T-helper 2 cell treated with Interferon-gamma antibody and Interleukin-4, amounts not matched to agents 5 μg/mL and 100 μg/mL, for 36 hours (primary cell): ENCODE measurements around the gene TFPT.

Source experiments
- DNase-seq: peaks from one replicate; pipeline ENCODE4 v3.0.0; 2021; ENCODE audit warnings: low spot score
- H3K27ac Mint-ChIP-seq: one replicate; pipeline ENCODE4 v1.8.0; 2021; ENCODE audit warnings: mild to moderate bottlenecking, mixed read lengths
- H3K27me3 Mint-ChIP-seq: one replicate; pipeline ENCODE4 v1.8.0; 2021; ENCODE audit warnings: low read depth, mixed read lengths
- H3K36me3 Mint-ChIP-seq: one replicate; pipeline ENCODE4 v1.8.0; 2021; ENCODE audit warnings: low read depth, mixed read lengths
- H3K4me1 Mint-ChIP-seq: one replicate; pipeline ENCODE4 v1.8.0; 2021; ENCODE audit warnings: low read depth, mixed read lengths
- H3K4me3 Mint-ChIP-seq: one replicate; pipeline ENCODE4 v1.8.0; 2022; ENCODE audit warnings: mild to moderate bottlenecking, moderate library complexity, mixed read lengths
- H3K9me3 Mint-ChIP-seq: one replicate; pipeline ENCODE4 v1.8.0; 2021; ENCODE audit warnings: mixed read lengths

TFPT gene, protein sequence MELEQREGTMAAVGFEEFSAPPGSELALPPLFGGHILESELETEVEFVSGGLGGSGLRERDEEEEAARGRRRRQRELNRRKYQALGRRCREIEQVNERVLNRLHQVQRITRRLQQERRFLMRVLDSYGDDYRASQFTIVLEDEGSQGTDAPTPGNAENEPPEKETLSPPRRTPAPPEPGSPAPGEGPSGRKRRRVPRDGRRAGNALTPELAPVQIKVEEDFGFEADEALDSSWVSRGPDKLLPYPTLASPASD

GRCh38 chr19:54115109-54116063 is at the start of gene TFPT, which contains the start of gene PRPF31:
Gene TFPT (minus strand): TSS chr19:54115657. CDS start chr19:54115269, 388 bp downstream.
Gene PRPF31 (plus strand): TSS chr19:54115754. CDS start chr19:54118279, 2,525 bp downstream.
- Mint-ChIP-seq H3K27ac (peak within 1 kb of the TSS; percentile 93), H3K27me3 (peaks cover 2% of the 10 kb centered on the region), H3K9me3 (no peaks in the 10 kb centered on the region), H3K36me3 (peaks cover 36% of the 10 kb centered on the region), H3K4me3 (peak within 1 kb of the TSS; percentile 95), H3K4me1 (peaks cover 24% of the 10 kb centered on the region)
- DNase-seq: peak; percentile 96

DNA sequence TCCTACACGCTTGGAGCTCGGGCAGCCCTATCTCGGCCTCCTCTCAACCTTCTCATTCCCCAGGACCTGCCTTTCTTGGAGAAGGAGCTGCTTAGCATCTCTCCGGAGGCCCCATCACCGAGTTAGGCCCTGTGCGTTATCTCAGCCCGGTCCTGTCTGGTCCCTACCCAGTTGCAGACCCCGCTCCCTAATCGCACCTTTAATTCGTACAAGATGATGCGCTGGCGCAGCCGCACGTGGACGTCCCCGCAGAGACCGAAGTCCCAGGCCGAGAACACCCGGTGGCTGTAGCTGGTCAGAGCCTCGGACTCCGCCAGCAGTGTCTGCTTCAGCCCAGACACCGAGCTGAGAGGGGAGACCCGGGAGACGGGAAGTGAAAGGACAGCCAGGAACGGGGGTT is 49.8 kb upstream of the TFPT start:
- H3K4me3 Mint-ChIP-seq: peak overlapping the region; percentile 81
- H3K36me3 Mint-ChIP-seq: no peaks in the 10 kb centered on the region
- H3K27me3 Mint-ChIP-seq: no peaks in the 10 kb centered on the region
- no peak overlapping the region for H3K27ac Mint-ChIP-seq
- peaks cover 28% of the 10 kb centered on the region for H3K4me1 Mint-ChIP-seq
- DNase-seq: no peak
- no peaks in the 10 kb centered on the region for H3K9me3 Mint-ChIP-seq

- peak; percentile 80 for DNase-seq
- Mint-ChIP-seq H3K4me3 (peak overlapping the region; percentile 81), H3K27me3 (no peaks in the 10 kb centered on the region), H3K27ac (peak overlapping the region; percentile 52), H3K9me3 (no peaks in the 10 kb centered on the region), H3K4me1 (peaks cover 31% of the 10 kb centered on the region), H3K36me3 (peaks cover 1% of the 10 kb centered on the region)
Measured at GRCh38 chr19:54164369-54165068, 49.1 kb upstream of the TFPT start.

DNA sequence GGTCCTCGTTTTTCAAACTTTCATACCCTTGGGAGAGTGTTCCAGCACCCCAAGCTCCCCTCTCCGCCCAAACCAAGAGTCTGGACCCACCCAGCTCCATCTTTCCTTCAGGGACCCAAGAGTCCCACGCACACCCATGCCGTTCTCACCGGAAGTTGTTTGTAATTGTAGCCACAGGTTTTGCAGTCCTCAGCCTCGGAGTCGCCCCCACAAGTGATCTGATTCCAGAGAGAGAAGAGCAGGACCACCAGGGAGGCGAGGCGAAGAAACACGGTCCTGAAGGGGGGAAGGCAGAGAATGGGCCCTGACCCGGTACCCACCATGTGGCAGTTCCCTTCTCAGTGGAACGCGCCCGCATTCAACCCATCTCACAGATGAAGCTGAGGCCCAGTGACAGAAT is 47.4 kb upstream of the TFPT start:
- Mint-ChIP-seq H3K27me3 (no peaks in the 10 kb centered on the region), H3K4me1 (peaks cover 37% of the 10 kb centered on the region), H3K27ac (peak overlapping the region; percentile 55), H3K36me3 (peaks cover 6% of the 10 kb centered on the region), H3K4me3 (peak overlapping the region; percentile 81), H3K9me3 (no peaks in the 10 kb centered on the region)
- no peak for DNase-seq

DNA sequence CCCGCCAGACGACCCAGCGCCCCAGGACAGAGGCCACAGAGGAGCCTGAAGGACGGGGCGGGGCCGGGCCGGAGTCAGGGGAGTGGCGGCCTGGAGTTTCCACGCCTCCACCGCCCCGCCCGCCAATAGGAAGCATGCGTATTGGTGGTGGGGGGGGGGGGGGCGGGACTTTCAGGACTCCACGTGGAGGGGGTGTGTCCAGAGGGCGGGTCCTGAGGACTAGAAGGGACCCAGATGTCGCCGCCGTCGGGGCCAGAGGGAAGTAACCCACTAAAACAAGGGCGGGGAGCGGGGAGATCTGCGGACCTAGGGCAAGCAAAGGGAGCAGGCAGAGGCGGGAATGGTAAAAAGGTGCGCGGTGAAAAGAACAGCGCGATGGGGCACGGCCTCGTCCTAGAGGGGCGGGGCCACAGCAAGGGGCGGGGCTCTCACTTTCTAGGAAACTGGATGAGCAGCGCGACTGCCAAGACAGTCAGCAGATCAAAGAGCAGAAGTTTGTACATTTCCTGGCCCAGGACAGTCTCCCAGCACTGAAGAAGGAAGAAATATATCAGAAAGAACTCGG is 46.9 kb upstream of the TFPT start:
- Mint-ChIP-seq H3K4me1 (peaks cover 37% of the 10 kb centered on the region), H3K27ac (peak overlapping the region; percentile 76), H3K9me3 (no peaks in the 10 kb centered on the region), H3K4me3 (peak overlapping the region; percentile 81), H3K27me3 (no peaks in the 10 kb centered on the region), H3K36me3 (peaks cover 6% of the 10 kb centered on the region)
- DNase-seq: peak; percentile 75

- Mint-ChIP-seq H3K4me3 (peak overlapping the region; percentile 100), H3K27ac (peak overlapping the region; percentile 100), H3K4me1 (peaks cover 41% of the 10 kb centered on the region), H3K9me3 (no peaks in the 10 kb centered on the region), H3K36me3 (peaks cover 15% of the 10 kb centered on the region), H3K27me3 (no peaks in the 10 kb centered on the region)
- DNase-seq: no peak
Measured at GRCh38 chr19:54160854-54161253, 45.4 kb upstream of the TFPT start.

DNA sequence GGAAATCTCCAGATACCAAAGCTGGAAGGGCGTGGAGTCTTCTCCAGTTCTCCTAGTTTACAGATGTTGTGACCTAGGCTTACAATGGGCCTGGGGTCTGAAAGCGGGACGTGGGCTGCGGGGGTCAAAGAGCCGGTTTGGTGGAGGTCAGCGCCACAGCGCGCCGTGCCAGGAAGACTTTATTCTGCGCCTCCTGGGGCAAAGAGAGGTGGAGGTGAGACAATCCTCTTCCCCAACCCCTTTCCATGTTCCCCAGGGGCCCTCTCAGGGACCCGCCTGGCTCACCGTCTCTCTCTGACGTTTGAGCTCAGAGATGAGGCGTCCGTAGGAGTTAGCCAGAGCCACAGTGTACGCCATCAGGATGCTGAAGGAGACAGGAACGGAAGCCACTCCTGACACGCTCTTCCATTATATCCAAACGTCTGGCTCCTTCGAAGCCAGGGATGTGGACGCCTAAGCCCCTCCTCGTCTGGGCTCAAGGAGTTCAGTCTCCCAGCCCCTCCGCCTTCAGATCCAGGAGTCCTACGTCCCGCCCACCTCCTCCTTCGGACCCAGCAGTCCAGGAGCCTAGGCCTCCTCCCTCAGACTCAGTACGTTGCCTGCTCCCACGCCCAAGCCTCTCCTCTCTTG is 44.8 kb upstream of the TFPT start:
- Mint-ChIP-seq H3K36me3 (peaks cover 18% of the 10 kb centered on the region), H3K27me3 (no peaks in the 10 kb centered on the region), H3K9me3 (no peaks in the 10 kb centered on the region), H3K27ac (peak overlapping the region; percentile 100), H3K4me1 (peaks cover 41% of the 10 kb centered on the region), H3K4me3 (peak overlapping the region; percentile 100)
- no peak for DNase-seq

DNA sequence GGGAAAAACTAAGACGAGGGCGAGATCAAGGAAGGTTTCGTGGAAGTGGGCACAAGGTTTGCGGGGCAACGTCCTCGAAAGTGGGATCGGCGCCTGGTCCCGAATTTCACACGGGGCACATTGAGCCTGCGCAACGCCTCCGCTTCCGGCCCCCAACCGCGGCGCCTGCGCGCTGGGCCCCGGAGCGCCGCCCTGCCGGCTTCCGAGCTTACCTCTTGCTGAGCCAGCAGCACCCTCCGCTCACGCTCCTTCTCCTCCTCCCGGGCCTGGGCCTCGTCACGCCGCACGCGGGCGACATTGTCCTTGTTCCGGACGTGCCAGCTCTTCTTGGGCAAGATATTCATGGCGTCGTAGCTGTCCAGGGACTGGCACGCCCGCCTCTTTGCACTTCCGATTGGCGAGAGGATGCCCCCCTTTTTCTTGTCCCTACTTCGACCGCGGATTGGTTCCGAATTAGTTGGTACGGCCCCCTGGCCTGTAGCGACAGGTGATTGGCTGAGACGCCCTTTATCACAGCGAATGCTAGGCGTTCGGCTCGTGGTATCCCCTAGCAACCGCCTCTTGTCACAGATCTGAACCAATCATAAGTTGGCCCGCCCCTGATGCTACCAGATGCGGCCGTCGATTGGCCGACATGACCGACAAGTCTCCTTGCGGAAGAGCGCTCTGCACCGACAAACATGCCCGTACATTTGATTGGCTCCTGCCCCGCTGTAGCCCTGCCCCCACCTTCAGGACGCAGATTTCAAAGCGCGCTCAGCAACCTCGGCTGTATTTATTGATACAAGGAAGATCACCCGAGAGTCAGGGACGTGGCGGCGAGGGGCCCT is 44.1 kb upstream of the TFPT start, which contains the start of gene LENG1:
TSS of gene LENG1 (minus strand) at position 370 of the 830 bp plus-strand sequence. CDS start at position 344, 26 bp downstream.
- Mint-ChIP-seq H3K36me3 (peaks cover 23% of the 10 kb centered on the region), H3K27ac (peak within 1 kb of the TSS; percentile 100), H3K9me3 (no peaks in the 10 kb centered on the region), H3K27me3 (no peaks in the 10 kb centered on the region), H3K4me3 (peak within 1 kb of the TSS; percentile 100), H3K4me1 (peaks cover 46% of the 10 kb centered on the region)
- peak; percentile 100 for DNase-seq

DNA sequence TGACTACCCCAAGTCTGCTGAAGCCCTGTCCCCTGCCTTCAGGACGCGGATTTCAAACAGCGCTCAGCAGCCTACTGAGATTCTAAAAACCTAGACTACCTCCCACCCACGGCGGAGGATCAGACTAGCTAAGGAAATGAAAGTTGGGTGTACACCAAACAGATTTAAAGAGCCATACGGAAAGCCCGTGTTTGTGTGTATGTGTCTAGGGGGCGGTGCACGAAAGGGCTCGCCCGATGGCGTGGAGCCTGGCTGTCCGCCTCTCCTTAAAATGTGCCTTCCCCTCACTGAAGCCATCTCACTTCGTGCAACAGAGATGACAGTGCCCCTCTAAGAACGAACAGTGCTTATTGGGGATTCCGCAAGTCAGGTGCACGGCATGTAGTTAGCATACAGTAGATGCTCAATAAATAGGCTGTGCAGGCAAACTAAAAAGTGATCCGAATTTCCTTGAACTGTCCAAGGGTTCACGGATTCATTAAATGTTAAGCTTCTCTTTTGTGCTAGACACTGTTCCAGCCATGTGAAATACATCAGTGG is 43.4 kb upstream of the TFPT start:
- H3K4me1 Mint-ChIP-seq: peaks cover 45% of the 10 kb centered on the region
- no peaks in the 10 kb centered on the region for H3K9me3 Mint-ChIP-seq
- peaks cover 30% of the 10 kb centered on the region for H3K36me3 Mint-ChIP-seq
- DNase-seq: peak; percentile 51
- H3K27ac Mint-ChIP-seq: peak overlapping the region; percentile 100
- no peaks in the 10 kb centered on the region for H3K27me3 Mint-ChIP-seq
- H3K4me3 Mint-ChIP-seq: peak overlapping the region; percentile 100

DNA sequence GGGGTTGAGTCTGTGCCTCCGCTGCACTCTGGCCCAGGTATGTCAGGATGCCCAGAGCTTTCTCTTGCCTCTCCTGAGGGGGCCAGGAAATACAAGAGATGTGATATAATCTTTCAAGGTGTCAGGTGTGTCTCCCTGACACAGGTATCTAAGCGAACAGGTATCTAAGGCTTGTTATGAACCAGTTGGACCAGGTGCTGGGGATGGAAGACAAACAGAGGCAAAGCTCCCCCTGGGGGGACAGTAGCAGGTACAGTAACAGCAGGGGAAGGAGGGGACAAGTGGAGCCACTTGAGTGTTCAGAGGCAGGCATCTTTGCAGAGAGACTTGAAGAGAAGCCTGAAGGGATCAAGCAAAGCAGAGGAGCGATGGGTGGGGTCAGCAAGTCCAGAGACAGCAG is 41.5 kb upstream of the TFPT start:
- H3K27ac Mint-ChIP-seq: peak overlapping the region; percentile 6
- peak overlapping the region; percentile 36 for H3K4me3 Mint-ChIP-seq
- peaks cover 36% of the 10 kb centered on the region for H3K4me1 Mint-ChIP-seq
- H3K27me3 Mint-ChIP-seq: no peaks in the 10 kb centered on the region
- H3K36me3 Mint-ChIP-seq: peaks cover 41% of the 10 kb centered on the region
- H3K9me3 Mint-ChIP-seq: no peaks in the 10 kb centered on the region
- DNase-seq: no peak

- no peak overlapping the region for H3K27ac Mint-ChIP-seq
Measured at GRCh38 chr19:54156490-54156889, 41.0 kb upstream of the TFPT start.

DNA sequence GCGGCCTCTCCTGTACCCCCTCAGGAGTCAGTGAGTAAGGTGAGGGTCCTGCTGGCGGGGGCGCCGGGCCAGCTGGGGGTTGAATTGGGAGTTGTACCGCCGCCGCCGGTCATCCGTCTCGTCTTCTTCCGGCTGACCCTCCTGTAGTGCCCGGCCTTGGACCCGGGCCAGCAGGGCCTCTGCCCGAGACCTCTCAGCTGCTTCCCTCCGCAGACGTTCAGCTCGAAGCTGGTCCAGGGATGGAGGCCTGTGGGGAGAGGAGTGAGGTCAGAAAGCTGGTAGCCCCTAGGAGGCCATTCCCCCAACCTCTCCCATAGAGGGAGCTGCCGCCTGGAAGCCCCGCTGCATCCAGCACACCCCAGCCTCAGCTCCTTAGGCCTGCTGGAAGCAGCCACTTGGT is 40.2 kb upstream of the TFPT start:
- no peak for DNase-seq
- no peak overlapping the region for H3K27ac Mint-ChIP-seq
- H3K4me1 Mint-ChIP-seq: peaks cover 32% of the 10 kb centered on the region
- H3K36me3 Mint-ChIP-seq: peaks cover 49% of the 10 kb centered on the region
- no peaks in the 10 kb centered on the region for H3K9me3 Mint-ChIP-seq
- no peaks in the 10 kb centered on the region for H3K27me3 Mint-ChIP-seq
- no peak overlapping the region for H3K4me3 Mint-ChIP-seq

More at GRCh38 chr19:54156490-54156889, 41.0 kb upstream of the TFPT start:
- H3K4me1 Mint-ChIP-seq: peaks cover 36% of the 10 kb centered on the region
- H3K36me3 Mint-ChIP-seq: peaks cover 44% of the 10 kb centered on the region
- H3K27me3 Mint-ChIP-seq: no peaks in the 10 kb centered on the region
- no peak overlapping the region for H3K4me3 Mint-ChIP-seq
- DNase-seq: no peak
- H3K9me3 Mint-ChIP-seq: no peaks in the 10 kb centered on the region
